Measurements from ENCODE around the gene DHX35. TPM values are rescaled to one million over a fixed set of nuclear protein-coding genes. Genes with fewer than 3 reads are reported as not detected.

Gene DHX35
- total RNA-seq, 1 experiment from 2014 or later: 11.2 TPM

- no peaks in the 10 kb centered on the region for H3K9me3 ChIP-seq (ENCODE audit: control insufficient read depth in 1 of 2, insufficient read depth in 1 of 2, low read depth in 1 of 2, low read length in 2 of 2)
- ChIA-PET CTCF (no interaction called here), RAD21 (ENCODE audit: low non-redundant PET in 1 of 2, low total read pairs in 2 of 2, uncharacterized antibody in 2 of 2, unreplicated experiment in 2 of 2) (no interaction called here), POLR2A (no interaction called here)
- H2AFZ ChIP-seq (ENCODE audit: low read depth, low read length, poor library complexity, severe bottlenecking): no peak overlapping the region
- H3K4me3 ChIP-seq (replicated peaks in 1 of 2; ENCODE audit: low read depth in 1 of 2, low read length in 2 of 2): no peak overlapping the region
- TF ChIP-seq EZH2 (IDR thresholded peaks at IDR 0.05) (no peak), EZH2phosphoT487 (IDR thresholded peaks at IDR 0.05; ENCODE audit: borderline replicate concordance) (no peak), SIN3A (IDR thresholded peaks at IDR 0.05; ENCODE audit: low read depth) (no peak), CTCF (IDR thresholded peaks at IDR 0.05 in 2 of 3, conservative IDR thresholded peaks at IDR 0.05 in 1 of 3; ENCODE audit: borderline replicate concordance in 1 of 3, insufficient read depth in 1 of 3, low read depth in 2 of 3, low read length in 2 of 3) (no peak), SRF (IDR thresholded peaks at IDR 0.05; ENCODE audit: low read depth) (no peak), ELF1 (IDR thresholded peaks at IDR 0.05; ENCODE audit: borderline replicate concordance, low read depth) (no peak), SP1 (IDR thresholded peaks at IDR 0.05; ENCODE audit: low read depth) (no peak), ATF3 (IDR thresholded peaks at IDR 0.05) (no peak), CBX3 (IDR thresholded peaks at IDR 0.05; ENCODE audit: low read depth) (no peak), ZBTB33 (IDR thresholded peaks at IDR 0.05; ENCODE audit: extremely low read depth, insufficient replicate concordance, low read length) (no peak)
- ATAC-seq (no peak), DNase-seq (ENCODE audit: low read depth, low spot score) (no peak)
- peaks cover 0 to 9% of the 10 kb centered on the region in 2 experiments; a peak in 1 of 4 replicates for H3K4me1 ChIP-seq (ENCODE audit: control insufficient read depth in 1 of 2, insufficient read depth in 2 of 2, low read length in 2 of 2)
- intact Hi-C loops (cut with micrococcal nuclease): no loop called here
- H3K79me2 ChIP-seq (ENCODE audit: insufficient read depth, low read length): no peaks in the 10 kb centered on the region
- no peaks in the 10 kb centered on the region for H3K9me2 ChIP-seq (ENCODE audit: insufficient read depth)
- H3K9ac ChIP-seq (ENCODE audit: low read length): no peak overlapping the region
- no peaks in the 10 kb centered on the region for H3K27me3 ChIP-seq (ENCODE audit: insufficient read depth, low read length)
- peaks cover 5 to 22% of the 10 kb centered on the region in 2 experiments; a peak in 2 of 4 replicates for H3K36me3 ChIP-seq (ENCODE audit: control insufficient read depth in 1 of 2, insufficient read depth in 2 of 2, low read length in 2 of 2)
- no peak overlapping the region for H3K4me2 ChIP-seq (ENCODE audit: low read length)
- H3K27ac ChIP-seq (ENCODE audit: low read depth, low read length): no peak overlapping the region
- no peaks in the 10 kb centered on the region for H4K20me1 ChIP-seq (ENCODE audit: insufficient read depth)
- no TSS peak for BruUV-seq (replicated peaks)
Measured at GRCh38 chr20:39016506-39016905, 54.4 kb downstream of the DHX35 start.

Data from HCT116 (cell line).